Measurements from ENCODE around the gene ZMAT5. TPM values are rescaled to one million over a fixed set of nuclear protein-coding genes. Genes with fewer than 3 reads are reported as not detected.

ZMAT5 gene
- total RNA-seq, 1 donor from 2014 or later = 22.6 TPM

DNA sequence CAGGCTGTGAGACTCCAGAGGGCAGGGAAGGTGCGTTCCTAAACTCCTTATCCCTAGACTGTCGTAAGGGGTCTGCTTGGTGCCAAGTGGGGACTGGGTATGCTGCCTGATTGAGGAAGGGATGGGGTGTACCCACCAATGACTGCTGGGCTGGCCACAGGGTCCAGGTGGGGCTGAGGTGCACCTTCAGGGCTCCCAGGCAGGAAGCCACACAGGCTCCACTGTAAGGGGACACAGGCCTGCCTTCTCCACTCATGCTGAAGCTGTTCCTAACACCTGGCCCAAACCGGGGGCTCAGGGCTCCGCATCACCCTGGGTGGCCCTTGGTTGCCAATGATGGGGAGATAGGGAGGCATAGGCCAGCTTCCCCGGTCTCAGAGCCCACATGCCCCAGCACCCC lies 26.6 kb downstream of the ZMAT5 start:
- H3K27me3 Mint-ChIP-seq = no peaks in the 10 kb centered on the region
- intact Hi-C loops (cut with micrococcal nuclease) = no loop called here
- no peaks in the 10 kb centered on the region for H3K4me1 Mint-ChIP-seq
- no peak for DNase-seq
- POLR2A ChIA-PET = no interaction called here
- TF ChIP-seq CTCF (IDR thresholded peaks at IDR 0.05) = no peak
- peaks cover 53% of the 10 kb centered on the region for H3K36me3 Mint-ChIP-seq (ENCODE audit: low read depth)
- ATAC-seq (ENCODE audit: low read depth) = no peak
- H3K9me3 Mint-ChIP-seq = no peaks in the 10 kb centered on the region
- no peak overlapping the region for H3K27ac Mint-ChIP-seq
- CTCF ChIA-PET = no interaction called here
- no peak overlapping the region for H3K4me3 Mint-ChIP-seq

DNA sequence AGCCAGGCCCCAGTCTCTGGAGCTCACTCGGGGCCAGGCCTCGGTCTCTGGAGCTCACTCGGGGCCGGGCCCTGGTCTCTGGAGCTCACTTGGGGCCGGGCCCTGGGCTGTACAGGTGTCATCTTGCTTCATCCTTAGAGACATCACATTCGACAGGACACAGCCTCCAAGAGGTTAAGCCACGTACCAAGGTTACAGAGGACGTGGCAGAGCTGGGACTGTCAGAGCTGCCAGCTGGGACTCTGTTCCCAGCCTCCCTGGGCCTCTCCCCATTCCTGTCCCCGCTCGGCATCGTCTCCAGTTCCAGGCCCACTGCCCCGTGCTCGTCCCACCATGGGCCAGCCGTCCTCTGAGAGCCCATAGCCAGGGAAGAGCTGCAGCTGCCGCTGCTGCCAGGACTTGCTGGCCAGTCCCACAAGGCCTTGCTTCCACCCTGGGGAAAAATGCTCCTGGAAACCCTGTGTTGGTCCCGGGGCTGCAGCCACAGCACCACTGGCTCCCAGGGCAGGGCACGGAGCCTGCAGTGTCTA lies 27.4 kb downstream of the ZMAT5 start:
- H3K4me3 Mint-ChIP-seq = no peak overlapping the region
- no peak for TF ChIP-seq CTCF (IDR thresholded peaks at IDR 0.05)
- H3K27ac Mint-ChIP-seq = no peak overlapping the region
- peaks cover 48% of the 10 kb centered on the region for H3K36me3 Mint-ChIP-seq (ENCODE audit: low read depth)
- ChIA-PET POLR2A (no interaction called here), CTCF (no interaction called here)
- no peaks in the 10 kb centered on the region for H3K27me3 Mint-ChIP-seq
- H3K4me1 Mint-ChIP-seq = no peaks in the 10 kb centered on the region
- no peaks in the 10 kb centered on the region for H3K9me3 Mint-ChIP-seq
- intact Hi-C loops (cut with micrococcal nuclease) = no loop called here
- ATAC-seq (ENCODE audit: low read depth) (no peak), DNase-seq (no peak)

- CTCF ChIA-PET = no interaction called here
- POLR2A ChIA-PET = no interaction called here
- intact Hi-C loops (cut with micrococcal nuclease) = no loop called here
- ATAC-seq (ENCODE audit: low read depth) = no peak
- no peak for DNase-seq
- H3K9me3 Mint-ChIP-seq = no peaks in the 10 kb centered on the region
- no peak for TF ChIP-seq CTCF (IDR thresholded peaks at IDR 0.05)
- H3K4me3 Mint-ChIP-seq = no peak overlapping the region
- H3K36me3 Mint-ChIP-seq (ENCODE audit: low read depth) = peaks cover 46% of the 10 kb centered on the region
- no peaks in the 10 kb centered on the region for H3K27me3 Mint-ChIP-seq
- H3K4me1 Mint-ChIP-seq = peaks cover 3% of the 10 kb centered on the region
- H3K27ac Mint-ChIP-seq = no peak overlapping the region
Measured at GRCh38 chr22:29738118-29738815, 28.5 kb downstream of the ZMAT5 start.

GRCh38 chr22:29737251-29738117 lies 29.3 kb downstream of the ZMAT5 start:
- Mint-ChIP-seq H3K4me3 (no peak overlapping the region), H3K36me3 (ENCODE audit: low read depth) (peaks cover 46% of the 10 kb centered on the region), H3K27me3 (no peaks in the 10 kb centered on the region), H3K9me3 (no peaks in the 10 kb centered on the region), H3K4me1 (peaks cover 3% of the 10 kb centered on the region), H3K27ac (no peak overlapping the region)
- ATAC-seq (ENCODE audit: low read depth) = no peak
- intact Hi-C loops (cut with micrococcal nuclease) = no loop called here
- ChIA-PET POLR2A (no interaction called here), CTCF (no interaction called here)
- DNase-seq = no peak
- no peak for TF ChIP-seq CTCF (IDR thresholded peaks at IDR 0.05)

GRCh38 chr22:29735416-29735815 lies 31.4 kb downstream of the ZMAT5 start:
- Mint-ChIP-seq H3K4me1 (peaks cover 3% of the 10 kb centered on the region), H3K4me3 (no peak overlapping the region), H3K27ac (no peak overlapping the region), H3K27me3 (no peaks in the 10 kb centered on the region), H3K9me3 (no peaks in the 10 kb centered on the region), H3K36me3 (ENCODE audit: low read depth) (peaks cover 45% of the 10 kb centered on the region)
- intact Hi-C loops (cut with micrococcal nuclease) = no loop called here
- ChIA-PET CTCF (no interaction called here), POLR2A (no interaction called here)
- TF ChIP-seq CTCF (IDR thresholded peaks at IDR 0.05) = no peak
- DNase-seq (no peak), ATAC-seq (ENCODE audit: low read depth) (no peak)

Data from activated B cell treated with CpG ODN at 0.5 μM for 24 hours (primary cell).